SK-N-MC (cell line): ENCODE data around the gene ZNF789.
"Not testable (repeated sequence)": the region's sequence is repeated elsewhere in the genome, so short reads cannot be mapped to it uniquely, and the experiment has no call there.

Source experiments
- DNase-seq: peaks from one replicate; pipeline ENCODE4 v3.0.0-alpha.2; 2011; ENCODE audit warnings: low read depth, low spot score
- H3K27ac ChIP-seq: fragments of 200-600 bp; sonication (generic); 2 replicates; pipeline ENCODE4 v1.5.1; 2016; ENCODE audit warnings: mixed run types
- H3K36me3 ChIP-seq: fragments of 200-600 bp; sonication (generic); 2 replicates; pipeline ENCODE4 v1.6.1; 2017; ENCODE audit warnings: antibody characterized with exemption, low read length, mixed read lengths; ENCODE audit not compliant: insufficient read depth
- H3K4me3 ChIP-seq: fragments of 200-600 bp; sonication (generic); 2 replicates; pipeline ENCODE4 v1.5.1; 2016
- H3K9ac ChIP-seq: fragments of 200-600 bp; sonication (generic); 2 replicates; pipeline ENCODE4 v1.8.0; 2017; ENCODE audit warnings: mixed run types, mixed read lengths; ENCODE audit not compliant: insufficient read length
- H3K9me3 ChIP-seq: fragments of 200-600 bp; sonication (generic); 2 replicates; pipeline ENCODE4 v1.6.1; 2017; ENCODE audit warnings: low read depth, mild to moderate bottlenecking, antibody characterized with exemption, low read length, moderate library complexity, mixed read lengths
- EZH2 ChIP-seq: fragments of 200-600 bp; sonication (generic); IDR thresholded peaks from one replicate; pipeline ENCODE4 v1.6.1; 2017; ENCODE audit warnings: antibody characterized with exemption
- FOXP2 ChIP-seq: optimal IDR thresholded peaks from 2 replicates; pipeline ENCODE3; 2011; ENCODE audit warnings: mild to moderate bottlenecking, moderate library complexity; ENCODE audit not compliant: insufficient read depth; ENCODE audit errors: extremely low read length, control extremely low read depth
- POLR2AphosphoS5 ChIP-seq: IDR thresholded peaks from 2 replicates; pipeline ENCODE4 v1.6.1; 2012; ENCODE audit warnings: mild to moderate bottlenecking, low read depth, low read length, borderline replicate concordance

Gene ZNF789

GRCh38 chr7:99493823-99494222 lies 21.1 kb downstream of the ZNF789 start:
- H3K27ac ChIP-seq: no peak overlapping the region
- TF ChIP-seq FOXP2 (no peak), EZH2 (no peak), POLR2AphosphoS5 (no peak)
- DNase-seq: no peak
- H3K9me3 ChIP-seq: peaks cover 9% of the 10 kb centered on the region
- H3K36me3 ChIP-seq: peaks cover 48% of the 10 kb centered on the region
- H3K9ac ChIP-seq: no peak overlapping the region
- no peak overlapping the region for H3K4me3 ChIP-seq

GRCh38 chr7:99497766-99498545 lies 25.3 kb downstream of the ZNF789 start:
- peak overlapping the region; percentile 47 for H3K9ac ChIP-seq
- H3K4me3 ChIP-seq: peak overlapping the region; percentile 78
- H3K36me3 ChIP-seq: peaks cover 44% of the 10 kb centered on the region
- peaks cover 9% of the 10 kb centered on the region for H3K9me3 ChIP-seq
- no peak overlapping the region for H3K27ac ChIP-seq
- DNase-seq: no peak
- TF ChIP-seq EZH2 (no peak), POLR2AphosphoS5 (no peak), FOXP2 (no peak)

GRCh38 chr7:99498546-99498944 lies 25.9 kb downstream of the ZNF789 start:
- no peak for DNase-seq
- H3K36me3 ChIP-seq: peaks cover 38% of the 10 kb centered on the region
- H3K9me3 ChIP-seq: peaks cover 7% of the 10 kb centered on the region
- peak overlapping the region; percentile 78 for H3K4me3 ChIP-seq
- TF ChIP-seq POLR2AphosphoS5: no peak
- no peak for TF ChIP-seq EZH2
- TF ChIP-seq FOXP2: no peak
- no peak overlapping the region for H3K27ac ChIP-seq
- peak overlapping the region; percentile 47 for H3K9ac ChIP-seq

GRCh38 chr7:99499371-99499720 lies 26.7 kb downstream of the ZNF789 start:
- no peak for TF ChIP-seq FOXP2
- TF ChIP-seq POLR2AphosphoS5: no peak
- no peak for TF ChIP-seq EZH2
- Histone ChIP-seq H3K9ac (peak overlapping the region; percentile 82), H3K27ac (no peak overlapping the region), H3K9me3 (no peaks in the 10 kb centered on the region), H3K4me3 (peak overlapping the region; percentile 78), H3K36me3 (peaks cover 30% of the 10 kb centered on the region)
- DNase-seq: no peak

GRCh38 chr7:99499721-99500636 lies 27.3 kb downstream of the ZNF789 start, which contains the start of gene ZNF394:
Gene ZNF394 (minus strand): TSS chr7:99500281. CDS start chr7:99500093, 188 bp downstream.
- Histone ChIP-seq H3K4me3 (peak within 1 kb of the TSS; percentile 78), H3K9ac (peak within 1 kb of the TSS; percentile 82), H3K27ac (peak within 1 kb of the TSS; percentile 32; the same call in 1 of the 2 replicates), H3K9me3 (no peaks in the 10 kb centered on the region), H3K36me3 (peaks cover 23% of the 10 kb centered on the region)
- DNase-seq: peak; percentile 61
- TF ChIP-seq EZH2 (no peak), POLR2AphosphoS5 (peak; percentile 87)

GRCh38 chr7:99500637-99501009 lies 27.9 kb downstream of the ZNF789 start:
- H3K4me3 ChIP-seq: peak overlapping the region; percentile 78
- H3K27ac ChIP-seq: no peak overlapping the region
- no peaks in the 10 kb centered on the region for H3K9me3 ChIP-seq
- no peak for TF ChIP-seq EZH2
- TF ChIP-seq FOXP2: no peak
- TF ChIP-seq POLR2AphosphoS5: no peak
- H3K9ac ChIP-seq: peak overlapping the region; percentile 82
- peaks cover 18% of the 10 kb centered on the region for H3K36me3 ChIP-seq
- DNase-seq: no peak

- DNase-seq, H3K9ac ChIP-seq, H3K27ac ChIP-seq, H3K9me3 ChIP-seq: not testable (repeated sequence)
- peak overlapping the region; percentile 78; the same call in 1 of the 2 replicates for H3K4me3 ChIP-seq
- peaks cover 14% of the 10 kb centered on the region for H3K36me3 ChIP-seq
Measured at GRCh38 chr7:99501236-99501635, 28.5 kb downstream of the ZNF789 start.

GRCh38 chr7:99504281-99504602 lies 31.6 kb downstream of the ZNF789 start:
- H3K9me3 ChIP-seq: no peaks in the 10 kb centered on the region
- H3K4me3 ChIP-seq: peak overlapping the region; percentile 83
- DNase-seq: peak; percentile 83
- no peaks in the 10 kb centered on the region for H3K36me3 ChIP-seq
- 0 out of 2 replicates have a peak, but pooled peaks have one; percentile 22 for TF ChIP-seq POLR2AphosphoS5
- no peak for TF ChIP-seq EZH2
- peak overlapping the region; percentile 81 for H3K9ac ChIP-seq
- no peak overlapping the region for H3K27ac ChIP-seq
